ENCODE results near the gene PRMT6.
"Not testable (repeated sequence)": the region's sequence is repeated elsewhere in the genome, so short reads cannot be mapped to it uniquely, and the experiment has no call there.

Gene PRMT6

DNA sequence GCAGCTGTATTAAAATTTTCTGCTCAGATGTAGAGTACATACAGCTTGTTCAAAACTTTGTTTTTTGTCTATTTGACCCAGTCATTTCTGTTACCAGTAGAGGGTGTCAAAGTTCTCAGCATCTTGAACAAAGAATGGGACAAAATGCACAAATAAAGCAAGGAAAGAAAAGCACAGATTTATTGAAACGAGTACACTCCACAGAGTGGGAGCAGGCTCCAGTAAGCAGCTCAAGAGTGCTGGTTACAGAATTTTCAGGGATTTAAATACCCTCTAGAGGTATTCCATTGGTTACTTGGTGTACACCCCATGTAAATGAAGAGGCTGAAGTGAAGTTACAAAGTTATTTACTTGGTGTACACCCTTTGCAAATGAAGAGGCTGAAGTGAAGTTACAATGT, 8.9 kb upstream of the PRMT6 start:
- no peak overlapping the region for H3K4me3 ChIP-seq (ENCODE audit: low read depth, low read length)
- DNase-seq (ENCODE audit: low read depth), result no peak
- in situ Hi-C loops (cut with HindIII; ENCODE audit: low sequenced_read_pairs), result no loop called here
- TF ChIP-seq, protein P1, sequence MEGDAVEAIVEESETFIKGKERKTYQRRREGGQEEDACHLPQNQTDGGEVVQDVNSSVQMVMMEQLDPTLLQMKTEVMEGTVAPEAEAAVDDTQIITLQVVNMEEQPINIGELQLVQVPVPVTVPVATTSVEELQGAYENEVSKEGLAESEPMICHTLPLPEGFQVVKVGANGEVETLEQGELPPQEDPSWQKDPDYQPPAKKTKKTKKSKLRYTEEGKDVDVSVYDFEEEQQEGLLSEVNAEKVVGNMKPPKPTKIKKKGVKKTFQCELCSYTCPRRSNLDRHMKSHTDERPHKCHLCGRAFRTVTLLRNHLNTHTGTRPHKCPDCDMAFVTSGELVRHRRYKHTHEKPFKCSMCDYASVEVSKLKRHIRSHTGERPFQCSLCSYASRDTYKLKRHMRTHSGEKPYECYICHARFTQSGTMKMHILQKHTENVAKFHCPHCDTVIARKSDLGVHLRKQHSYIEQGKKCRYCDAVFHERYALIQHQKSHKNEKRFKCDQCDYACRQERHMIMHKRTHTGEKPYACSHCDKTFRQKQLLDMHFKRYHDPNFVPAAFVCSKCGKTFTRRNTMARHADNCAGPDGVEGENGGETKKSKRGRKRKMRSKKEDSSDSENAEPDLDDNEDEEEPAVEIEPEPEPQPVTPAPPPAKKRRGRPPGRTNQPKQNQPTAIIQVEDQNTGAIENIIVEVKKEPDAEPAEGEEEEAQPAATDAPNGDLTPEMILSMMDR (IDR thresholded peaks at IDR 0.05; ENCODE audit: low read depth, low read length, missing control alignments), result no peak

DNA sequence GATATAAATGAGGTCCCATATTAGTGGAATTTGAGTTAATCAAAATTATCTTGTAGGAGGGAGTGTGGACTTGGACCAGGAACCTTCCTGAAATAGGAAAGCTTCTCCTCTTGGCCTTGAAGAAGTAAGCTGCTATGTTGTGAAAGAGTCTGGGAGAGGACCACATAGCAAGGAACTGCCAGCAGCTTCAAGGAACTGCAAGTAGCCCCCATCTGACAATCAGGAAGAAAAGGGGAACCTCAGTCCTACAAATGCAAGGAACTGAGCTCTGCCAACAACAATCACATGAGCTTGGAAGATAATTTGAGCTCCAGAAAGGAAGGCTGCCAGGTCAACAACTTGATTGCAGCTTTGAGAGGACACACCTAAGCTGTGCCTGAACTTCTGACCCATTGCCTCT, 8.2 kb upstream of the PRMT6 start:
- in situ Hi-C loops (cut with HindIII; ENCODE audit: low sequenced_read_pairs), result no loop called here
- no peak for DNase-seq (ENCODE audit: low read depth)
- TF ChIP-seq, protein P1 (IDR thresholded peaks at IDR 0.05; ENCODE audit: low read depth, low read length, missing control alignments), result no peak
- no peak overlapping the region for H3K4me3 ChIP-seq (ENCODE audit: low read depth, low read length)

DNA sequence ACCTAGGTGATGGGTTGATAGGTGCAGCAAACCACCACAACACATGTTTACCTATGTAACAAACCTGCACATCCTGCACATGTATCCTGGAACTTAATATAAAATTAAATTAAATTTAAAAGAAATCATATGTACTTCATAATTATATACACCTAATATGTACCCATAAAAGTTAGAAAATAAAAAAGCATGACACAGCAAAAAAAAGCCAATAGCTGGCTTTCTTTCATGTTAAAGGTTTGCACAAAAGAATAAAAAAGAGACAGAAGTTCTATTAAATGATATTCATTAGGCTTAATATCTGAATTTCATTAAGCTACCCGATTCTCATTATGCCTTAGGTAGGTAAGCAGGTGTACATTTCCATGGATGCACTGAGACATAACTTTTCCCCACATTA, 5.2 kb upstream of the PRMT6 start:
- TF ChIP-seq, protein P1 (IDR thresholded peaks at IDR 0.05; ENCODE audit: low read depth, low read length, missing control alignments), result no peak
- H3K4me3 ChIP-seq (ENCODE audit: low read depth, low read length), result no peak overlapping the region
- DNase-seq (ENCODE audit: low read depth), result no peak
- in situ Hi-C loops (cut with HindIII; ENCODE audit: low sequenced_read_pairs), result no loop called here

GRCh38 chr1:107055919-107056425, 502 bp upstream of the PRMT6 start:
- peak overlapping the region; percentile 95 for H3K4me3 ChIP-seq (ENCODE audit: low read depth, low read length)
- in situ Hi-C loops (cut with HindIII; ENCODE audit: low sequenced_read_pairs); DNase-seq (ENCODE audit: low read depth): not testable (repeated sequence)

DNA sequence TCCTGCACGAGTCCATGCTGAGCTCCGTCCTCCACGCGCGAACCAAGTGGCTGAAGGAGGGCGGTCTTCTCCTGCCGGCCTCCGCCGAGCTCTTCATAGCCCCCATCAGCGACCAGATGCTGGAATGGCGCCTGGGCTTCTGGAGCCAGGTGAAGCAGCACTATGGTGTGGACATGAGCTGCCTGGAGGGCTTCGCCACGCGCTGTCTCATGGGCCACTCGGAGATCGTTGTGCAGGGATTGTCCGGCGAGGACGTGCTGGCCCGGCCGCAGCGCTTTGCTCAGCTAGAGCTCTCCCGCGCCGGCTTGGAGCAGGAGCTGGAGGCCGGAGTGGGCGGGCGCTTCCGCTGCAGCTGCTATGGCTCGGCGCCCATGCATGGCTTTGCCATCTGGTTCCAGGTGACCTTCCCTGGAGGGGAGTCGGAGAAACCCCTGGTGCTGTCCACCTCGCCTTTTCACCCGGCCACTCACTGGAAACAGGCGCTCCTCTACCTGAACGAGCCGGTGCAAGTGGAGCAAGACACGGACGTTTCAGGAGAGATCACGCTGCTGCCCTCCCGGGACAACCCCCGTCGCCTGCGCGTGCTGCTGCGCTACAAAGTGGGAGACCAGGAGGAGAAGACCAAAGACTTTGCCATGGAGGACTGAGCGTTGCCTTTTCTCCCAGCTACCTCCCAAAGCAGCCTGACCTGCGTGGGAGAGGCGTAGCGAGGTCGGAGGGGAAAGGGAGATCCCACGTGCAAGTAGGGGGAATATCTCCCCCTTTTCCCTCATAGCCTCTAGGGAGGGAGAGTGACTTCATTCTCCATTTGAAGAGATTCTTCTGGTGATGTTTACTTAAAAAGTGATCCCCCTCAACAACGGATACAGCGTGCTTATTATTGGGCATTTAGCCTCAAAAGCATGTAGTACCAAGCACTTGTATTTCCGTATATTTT, 991 bp downstream of the PRMT6 start:
- DNase-seq (ENCODE audit: low read depth), result no peak
- in situ Hi-C loops (cut with HindIII; ENCODE audit: low sequenced_read_pairs), result no loop called here
- TF ChIP-seq, protein P1 (IDR thresholded peaks at IDR 0.05; ENCODE audit: low read depth, low read length, missing control alignments), result no peak
- peak overlapping the region; percentile 95 for H3K4me3 ChIP-seq (ENCODE audit: low read depth, low read length)

DNA sequence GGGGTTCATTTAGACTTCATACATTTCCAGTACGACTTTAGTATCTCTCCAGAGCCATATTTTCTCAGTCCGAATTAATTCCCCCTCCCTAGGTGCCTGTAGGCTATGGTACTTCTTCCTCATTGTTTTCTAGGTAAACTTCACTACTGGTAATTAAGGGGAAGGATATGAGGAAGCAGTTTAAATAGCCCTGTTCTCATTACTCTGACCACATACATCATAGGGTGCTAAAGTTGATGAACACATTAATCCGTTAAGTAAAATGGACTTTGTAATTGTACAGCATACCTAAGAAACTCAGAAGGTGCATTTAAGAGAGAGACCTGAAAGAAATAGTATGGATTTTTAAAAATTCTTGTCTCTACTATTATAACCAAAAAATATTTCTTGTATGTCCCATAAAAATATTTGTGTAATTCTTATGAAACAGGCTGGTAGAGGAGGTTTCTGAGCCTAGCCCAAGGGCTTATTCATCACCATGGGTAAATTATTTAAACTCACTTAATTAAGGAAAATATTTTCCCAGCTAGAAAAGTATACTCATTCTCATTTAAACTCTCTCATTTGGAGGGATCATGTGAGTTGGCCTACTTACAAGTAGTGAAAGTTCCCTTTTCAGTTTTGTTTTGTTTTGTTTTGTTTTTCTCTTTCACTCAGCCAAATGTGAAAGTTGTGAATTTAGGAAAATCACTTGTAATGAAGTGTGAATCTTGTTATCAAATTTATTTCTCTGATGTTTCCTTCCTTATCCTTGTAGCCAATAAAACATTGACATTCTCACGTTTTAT, 2.0 kb downstream of the PRMT6 start:
- TF ChIP-seq, protein P1 (IDR thresholded peaks at IDR 0.05; ENCODE audit: low read depth, low read length, missing control alignments), result no peak
- in situ Hi-C loops (cut with HindIII; ENCODE audit: low sequenced_read_pairs), result no loop called here
- DNase-seq (ENCODE audit: low read depth), result no peak
- H3K4me3 ChIP-seq (ENCODE audit: low read depth, low read length), result peak overlapping the region; percentile 95

Measured in astrocyte of the cerebellum (primary cell).